Large intestine (tissue), 3 donors: ENCODE measurements around the gene KCNQ5. TPM values are rescaled to one million over a fixed set of nuclear protein-coding genes. Genes with fewer than 3 reads are reported as not detected.

ENCODE experiments used
- DNase-seq, 2 donors: peaks; one replicate each; pipeline versions ENCODE4 v3.0.0 to v3.0.0-alpha.2; 2013
- H3K27ac ChIP-seq: one replicate; pipeline ENCODE4 v1.5.1; 2013; ENCODE audit warnings: low read length
- H3K27me3 ChIP-seq: 2 replicates; pipeline ENCODE4 v1.6.1; 2013; ENCODE audit warnings: low read length; ENCODE audit not compliant: control insufficient read depth, insufficient read depth
- H3K36me3 ChIP-seq: 2 replicates; pipeline ENCODE4 v1.6.1; 2013; ENCODE audit warnings: low read length; ENCODE audit not compliant: control insufficient read depth, insufficient read depth
- H3K4me1 ChIP-seq: one replicate; pipeline ENCODE4 v1.6.1; 2013; ENCODE audit warnings: low read length; ENCODE audit not compliant: control insufficient read depth, insufficient read depth
- H3K4me3 ChIP-seq: one replicate; pipeline ENCODE4 v1.5.1; 2013; ENCODE audit warnings: low read length
- H3K9me3 ChIP-seq: one replicate; pipeline ENCODE4 v1.6.1; 2013; ENCODE audit warnings: mild to moderate bottlenecking, low read depth, low read length, moderate library complexity; ENCODE audit not compliant: control insufficient read depth
- whole genome bisulfite sequencing: methylation state at CpG from one replicate; pipeline ENCODE4 v1.1.5; 2013; ENCODE audit warnings: low lambda C conversion rate; ENCODE audit not compliant: insufficient coverage; 5-methylcytosine and 5-hydroxymethylcytosine counted together
- polyA plus RNA-seq: library from polyadenylated mRNA; unstranded; fragments of 120-200 nt; gene quantifications from one replicate; pipeline ENCODE4 v1.2.1, GENCODE V29; 2013

The KCNQ5 gene
- polyA plus RNA-seq, 1 donor = 3.4 TPM

GRCh38 chr6:72636786-72637185 lies 14.9 kb downstream of the KCNQ5 start:
- no peak overlapping the region for H3K4me3 ChIP-seq
- H3K27ac ChIP-seq = no peak overlapping the region
- DNase-seq = no peak
- H3K4me1 ChIP-seq = no peaks in the 10 kb centered on the region
- H3K36me3 ChIP-seq = no peaks in the 10 kb centered on the region
- WGBS = no CpG with 5 or more reads among the region's 3 CpGs
- no peaks in the 10 kb centered on the region for H3K27me3 ChIP-seq
- no peaks in the 10 kb centered on the region for H3K9me3 ChIP-seq

GRCh38 chr6:72639920-72640614 lies 18.2 kb downstream of the KCNQ5 start:
- no peaks in the 10 kb centered on the region for H3K36me3 ChIP-seq
- no peaks in the 10 kb centered on the region for H3K4me1 ChIP-seq
- H3K9me3 ChIP-seq = no peaks in the 10 kb centered on the region
- H3K4me3 ChIP-seq = no peak overlapping the region
- H3K27ac ChIP-seq = no peak overlapping the region
- no peak for DNase-seq
- H3K27me3 ChIP-seq = no peaks in the 10 kb centered on the region
- no CpG with 5 or more reads among the region's 5 CpGs for WGBS

GRCh38 chr6:72640615-72640930 lies 18.7 kb downstream of the KCNQ5 start:
- Histone ChIP-seq H3K4me1 (no peaks in the 10 kb centered on the region), H3K4me3 (no peak overlapping the region), H3K27me3 (no peaks in the 10 kb centered on the region), H3K36me3 (no peaks in the 10 kb centered on the region), H3K27ac (no peak overlapping the region), H3K9me3 (no peaks in the 10 kb centered on the region)
- no peak for DNase-seq

GRCh38 chr6:72642435-72642834 lies 20.6 kb downstream of the KCNQ5 start:
- no peaks in the 10 kb centered on the region for H3K4me1 ChIP-seq
- no peaks in the 10 kb centered on the region for H3K27me3 ChIP-seq
- WGBS = no CpG with 5 or more reads among the region's 1 CpG
- H3K4me3 ChIP-seq = no peak overlapping the region
- no peak for DNase-seq
- no peaks in the 10 kb centered on the region for H3K36me3 ChIP-seq
- no peaks in the 10 kb centered on the region for H3K9me3 ChIP-seq
- no peak overlapping the region for H3K27ac ChIP-seq

- Histone ChIP-seq H3K9me3 (no peaks in the 10 kb centered on the region), H3K27ac (no peak overlapping the region), H3K4me1 (no peaks in the 10 kb centered on the region), H3K36me3 (no peaks in the 10 kb centered on the region), H3K4me3 (no peak overlapping the region), H3K27me3 (no peaks in the 10 kb centered on the region)
- no CpG with 5 or more reads among the region's 1 CpG for WGBS
- DNase-seq = no peak
These were observed 21.4 kb downstream of the KCNQ5 start for GRCh38 chr6:72643214-72643613.

GRCh38 chr6:72646604-72647485 lies 25.0 kb downstream of the KCNQ5 start:
- Histone ChIP-seq H3K4me1 (no peaks in the 10 kb centered on the region), H3K27ac (no peak overlapping the region), H3K36me3 (no peaks in the 10 kb centered on the region), H3K9me3 (no peaks in the 10 kb centered on the region), H3K27me3 (no peaks in the 10 kb centered on the region), H3K4me3 (no peak overlapping the region)
- 75% methylated on average over 2 of the region's 4 CpGs for WGBS
- DNase-seq = no peak

GRCh38 chr6:72647489-72647888 lies 25.6 kb downstream of the KCNQ5 start:
- no peaks in the 10 kb centered on the region for H3K4me1 ChIP-seq
- H3K9me3 ChIP-seq = no peaks in the 10 kb centered on the region
- H3K4me3 ChIP-seq = no peak overlapping the region
- 67% methylated on average over 1 of the region's 2 CpGs for WGBS
- no peaks in the 10 kb centered on the region for H3K36me3 ChIP-seq
- no peak for DNase-seq
- no peak overlapping the region for H3K27ac ChIP-seq
- H3K27me3 ChIP-seq = no peaks in the 10 kb centered on the region

GRCh38 chr6:72649032-72649984 lies 27.4 kb downstream of the KCNQ5 start:
- H3K27me3 ChIP-seq = no peaks in the 10 kb centered on the region
- H3K4me1 ChIP-seq = no peaks in the 10 kb centered on the region
- WGBS = 80% methylated on average over 1 of the region's 8 CpGs
- no peaks in the 10 kb centered on the region for H3K9me3 ChIP-seq
- H3K27ac ChIP-seq = no peak overlapping the region
- no peaks in the 10 kb centered on the region for H3K36me3 ChIP-seq
- no peak for DNase-seq
- no peak overlapping the region for H3K4me3 ChIP-seq

GRCh38 chr6:72650081-72650745 lies 28.3 kb downstream of the KCNQ5 start:
- no peak overlapping the region for H3K27ac ChIP-seq
- no peaks in the 10 kb centered on the region for H3K4me1 ChIP-seq
- DNase-seq = no peak
- WGBS = 90% methylated on average over 2 of the region's 2 CpGs
- no peaks in the 10 kb centered on the region for H3K36me3 ChIP-seq
- H3K9me3 ChIP-seq = no peaks in the 10 kb centered on the region
- H3K27me3 ChIP-seq = no peaks in the 10 kb centered on the region
- no peak overlapping the region for H3K4me3 ChIP-seq

- no peaks in the 10 kb centered on the region for H3K36me3 ChIP-seq
- DNase-seq = no peak
- no peak overlapping the region for H3K4me3 ChIP-seq
- H3K4me1 ChIP-seq = no peaks in the 10 kb centered on the region
- no peak overlapping the region for H3K27ac ChIP-seq
- WGBS = no CpG with 5 or more reads among the region's 1 CpG
- H3K27me3 ChIP-seq = no peaks in the 10 kb centered on the region
- H3K9me3 ChIP-seq = no peaks in the 10 kb centered on the region
These were observed 29.3 kb downstream of the KCNQ5 start for GRCh38 chr6:72651174-72651573.
